Upper lobe of right lung (tissue), 1 donor: ENCODE results near the gene COX11. TPM values are rescaled to one million over a fixed set of nuclear protein-coding genes. Genes with fewer than 3 reads are reported as not detected.

Experiments used
- ATAC-seq: fragments of 200-7000 bp; cut with Tn5 transposase; one replicate; pipeline ENCODE4 v1.9.1; 2020; ENCODE audit warnings: mild to moderate bottlenecking, moderate library complexity
- DNase-seq: peaks from one replicate; pipeline ENCODE4 v3.0.0-alpha.2; 2020
- H3K27ac ChIP-seq: fragments of 200-600 bp; one replicate; pipeline ENCODE4 v1.8.0; 2022
- H3K27me3 ChIP-seq: fragments of 200-600 bp; one replicate; pipeline ENCODE4 v1.8.0; 2022; ENCODE audit warnings: mild to moderate bottlenecking
- H3K36me3 ChIP-seq: fragments of 200-600 bp; one replicate; pipeline ENCODE4 v1.8.0; 2022
- H3K4me1 ChIP-seq: fragments of 200-600 bp; one replicate; pipeline ENCODE4 v1.8.0; 2022
- H3K4me3 ChIP-seq: fragments of 200-600 bp; one replicate; pipeline ENCODE4 v1.8.0; 2022; ENCODE audit warnings: mild to moderate bottlenecking
- H3K9me3 ChIP-seq: fragments of 200-600 bp; one replicate; pipeline ENCODE4 v1.8.0; 2022
- CTCF ChIP-seq: fragments of 200-600 bp; IDR thresholded peaks from one replicate; pipeline ENCODE4 v1.8.0; 2022; ENCODE audit warnings: antibody characterized with exemption
- intact Hi-C: fragments of 100-400 bp; cut with DNase I; formaldehyde crosslinking; loops from one replicate; pipeline ENCODE4 v1.11.0; 2022
- total RNA-seq: library from RNA; stranded (reverse); fragmentation: NEBNext Ultra II Directional; extraction: Animal tissue kit (Norgen Biotek cat#: 25700); gene quantifications from one replicate; pipeline ENCODE4 v1.2.1, GENCODE V29; 2021
- donor health status: DM: no; HTN: yes; CAD: no; lungs with severe emphysema.

Gene COX11
- total RNA-seq, 1 donor from 2014 or later, result 34.9 TPM

- no peak for TF ChIP-seq CTCF
- Histone ChIP-seq H3K4me1 (no peaks in the 10 kb centered on the region), H3K27me3 (no peaks in the 10 kb centered on the region), H3K36me3 (peaks cover 6% of the 10 kb centered on the region), H3K27ac (no peak overlapping the region), H3K9me3 (peaks cover 8% of the 10 kb centered on the region), H3K4me3 (no peak overlapping the region)
- ATAC-seq (no peak), DNase-seq (no peak)
- intact Hi-C loops, result no loop called here
Observed at GRCh38 chr17:54982399-54982798, 13.9 kb upstream of the COX11 start.

DNA sequence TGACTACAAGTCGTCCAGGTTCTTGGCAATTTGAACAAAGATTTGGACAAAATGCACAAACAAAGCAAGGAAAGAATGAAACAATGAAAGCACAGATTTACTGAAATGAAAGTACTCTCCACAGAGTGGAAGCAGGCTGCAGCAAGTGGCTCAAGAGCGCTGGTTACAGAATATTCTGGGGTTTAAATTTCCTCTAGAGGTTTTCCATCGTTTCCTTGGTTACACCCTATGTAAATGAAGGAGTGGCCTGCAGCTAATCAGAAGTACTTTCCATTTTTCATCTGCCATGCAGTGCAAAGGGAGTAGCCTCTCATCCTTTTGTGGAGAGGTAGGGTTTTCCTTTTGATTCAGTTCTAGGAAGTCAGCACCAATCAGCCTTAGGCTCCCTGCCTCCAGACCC, 11.9 kb upstream of the COX11 start:
- Histone ChIP-seq H3K36me3 (no peaks in the 10 kb centered on the region), H3K27me3 (no peaks in the 10 kb centered on the region), H3K9me3 (peaks cover 8% of the 10 kb centered on the region), H3K4me3 (no peak overlapping the region), H3K4me1 (no peaks in the 10 kb centered on the region), H3K27ac (no peak overlapping the region)
- intact Hi-C loops, result no loop called here
- no peak for TF ChIP-seq CTCF
- ATAC-seq (no peak), DNase-seq (no peak)

GRCh38 chr17:54979657-54980056, 11.2 kb upstream of the COX11 start:
- Histone ChIP-seq H3K4me1 (no peaks in the 10 kb centered on the region), H3K27me3 (no peaks in the 10 kb centered on the region), H3K4me3 (no peak overlapping the region), H3K36me3 (no peaks in the 10 kb centered on the region), H3K9me3 (peaks cover 8% of the 10 kb centered on the region), H3K27ac (no peak overlapping the region)
- no peak for ATAC-seq
- no peak for DNase-seq
- no peak for TF ChIP-seq CTCF
- intact Hi-C loops, result no loop called here

- intact Hi-C loops, result no loop called here
- Histone ChIP-seq H3K36me3 (no peaks in the 10 kb centered on the region), H3K4me1 (no peaks in the 10 kb centered on the region), H3K27me3 (no peaks in the 10 kb centered on the region), H3K4me3 (no peak overlapping the region), H3K9me3 (peaks cover 8% of the 10 kb centered on the region), H3K27ac (no peak overlapping the region)
- no peak for TF ChIP-seq CTCF
- DNase-seq, result no peak
- ATAC-seq, result no peak
Observed at GRCh38 chr17:54977744-54978143, 9.3 kb upstream of the COX11 start.

DNA sequence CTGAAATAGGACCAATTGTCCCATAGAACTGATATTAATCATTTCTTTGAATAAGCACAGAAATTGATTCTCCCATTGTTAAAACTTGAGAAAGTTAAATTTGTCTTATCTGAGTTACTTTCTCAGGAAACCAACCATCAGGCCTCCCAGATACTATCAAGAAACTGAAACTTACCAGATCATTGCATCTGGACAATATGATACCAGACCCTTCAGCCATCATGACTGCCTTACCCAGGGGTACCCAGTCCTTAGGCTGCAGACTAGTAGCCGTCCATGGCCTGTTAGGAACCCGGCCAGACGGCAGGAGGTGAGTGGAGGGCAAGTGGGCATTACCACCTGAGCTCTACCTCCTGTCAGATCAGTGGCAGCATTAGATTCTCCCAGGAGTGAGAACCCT, 7.9 kb upstream of the COX11 start:
- no peaks in the 10 kb centered on the region for H3K27me3 ChIP-seq
- no peak for TF ChIP-seq CTCF
- no peaks in the 10 kb centered on the region for H3K36me3 ChIP-seq
- no peak overlapping the region for H3K27ac ChIP-seq
- ATAC-seq (no peak), DNase-seq (no peak)
- H3K4me3 ChIP-seq, result no peak overlapping the region
- H3K4me1 ChIP-seq, result no peaks in the 10 kb centered on the region
- H3K9me3 ChIP-seq, result peaks cover 8% of the 10 kb centered on the region
- intact Hi-C loops, result no loop called here

DNA sequence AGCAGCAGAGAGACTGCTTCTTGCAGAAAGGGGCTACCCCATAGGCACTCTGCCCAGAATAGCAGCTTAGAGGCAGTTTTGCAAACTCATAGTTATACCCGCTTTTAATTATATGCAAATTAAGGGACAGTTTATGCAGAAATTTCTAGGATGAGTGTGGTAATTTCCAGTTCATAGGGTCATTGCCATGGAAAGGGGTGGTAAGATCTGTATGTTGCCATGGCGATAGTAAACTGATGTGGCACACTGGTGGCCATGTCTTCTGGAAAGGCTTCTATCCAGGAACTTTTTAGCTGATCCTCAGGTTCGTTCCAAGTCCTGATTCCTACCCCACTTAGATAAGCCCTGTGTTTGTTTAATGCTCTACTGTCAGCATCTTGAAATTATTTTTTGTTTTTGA, 6.3 kb upstream of the COX11 start:
- ATAC-seq (no peak), DNase-seq (no peak)
- Histone ChIP-seq H3K27ac (no peak overlapping the region), H3K9me3 (no peaks in the 10 kb centered on the region), H3K4me1 (peaks cover 5% of the 10 kb centered on the region), H3K4me3 (no peak overlapping the region), H3K27me3 (no peaks in the 10 kb centered on the region), H3K36me3 (no peaks in the 10 kb centered on the region)
- intact Hi-C loops, result no loop called here
- no peak for TF ChIP-seq CTCF
